ENCODE results near the gene PKNOX2.

PKNOX2 gene

DNA sequence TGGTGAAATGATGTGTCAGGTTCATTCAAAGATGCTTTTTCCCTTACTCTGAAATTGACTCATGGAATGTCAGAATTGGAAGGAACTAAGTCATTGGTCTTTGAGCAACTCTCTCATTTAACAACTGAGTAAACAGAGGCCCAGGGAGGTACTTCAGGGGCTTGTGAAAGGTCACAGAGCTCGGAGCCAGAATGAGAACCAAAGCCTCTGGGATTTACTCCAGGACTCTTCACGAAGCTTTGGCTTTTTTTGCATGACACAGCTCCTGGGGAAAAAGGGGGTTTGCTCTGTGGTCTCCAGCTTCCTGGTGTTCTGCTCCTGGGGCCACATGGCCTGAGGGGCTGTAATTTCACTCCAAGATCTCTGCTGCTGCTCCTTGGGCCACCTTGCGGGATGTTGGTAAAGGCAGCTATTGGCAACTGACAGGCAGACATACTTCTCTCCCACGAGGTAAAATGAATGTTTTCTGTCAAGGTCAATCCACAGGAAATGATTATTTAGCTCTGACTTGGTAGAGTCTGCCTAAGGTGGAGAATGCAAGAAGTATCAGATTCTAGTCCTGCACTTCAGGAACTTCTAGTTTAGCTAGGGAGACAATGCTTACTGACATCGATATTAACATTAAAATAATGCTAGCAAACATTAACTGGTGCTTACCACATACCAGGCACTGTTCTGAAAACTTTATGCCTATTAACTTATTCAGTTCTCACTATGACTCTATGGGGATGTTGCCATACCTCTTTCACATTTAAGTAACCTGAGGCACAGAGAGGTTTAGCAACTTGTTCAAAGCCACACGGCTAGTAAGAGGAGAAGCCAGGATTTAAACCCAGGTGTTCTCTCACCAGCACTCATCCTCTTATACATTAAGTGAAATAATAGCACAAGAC lies 16.1 kb downstream of the PKNOX2 start:
- Mint-ChIP-seq H3K4me3 (peak overlapping the region; percentile 31), H3K36me3 (ENCODE audit: low read depth) (peaks cover 20% of the 10 kb centered on the region)
- TF ChIP-seq CTCF (IDR thresholded peaks at IDR 0.05) = no peak

GRCh38 chr11:125182573-125182972 lies 18.0 kb downstream of the PKNOX2 start:
- no peak for TF ChIP-seq CTCF (IDR thresholded peaks at IDR 0.05)
- no peak for DNase-seq
- Mint-ChIP-seq H3K36me3 (ENCODE audit: low read depth) (peaks cover 39% of the 10 kb centered on the region), H3K4me3 (no peak overlapping the region), H3K27ac (no peak overlapping the region), H3K9me3 (peaks cover 16% of the 10 kb centered on the region), H3K27me3 (ENCODE audit: low read depth, poor library complexity) (peaks cover 2% of the 10 kb centered on the region), H3K4me1 (peaks cover 45% of the 10 kb centered on the region)

More for the DNA sequence above, 16.1 kb downstream of the PKNOX2 start:
- no peaks in the 10 kb centered on the region for H3K9me3 Mint-ChIP-seq
- peaks cover 64% of the 10 kb centered on the region for H3K4me1 Mint-ChIP-seq
- H3K27ac Mint-ChIP-seq = peak overlapping the region; percentile 27
- peaks cover 5% of the 10 kb centered on the region for H3K27me3 Mint-ChIP-seq (ENCODE audit: low read depth, poor library complexity)
- no peak for DNase-seq

DNA sequence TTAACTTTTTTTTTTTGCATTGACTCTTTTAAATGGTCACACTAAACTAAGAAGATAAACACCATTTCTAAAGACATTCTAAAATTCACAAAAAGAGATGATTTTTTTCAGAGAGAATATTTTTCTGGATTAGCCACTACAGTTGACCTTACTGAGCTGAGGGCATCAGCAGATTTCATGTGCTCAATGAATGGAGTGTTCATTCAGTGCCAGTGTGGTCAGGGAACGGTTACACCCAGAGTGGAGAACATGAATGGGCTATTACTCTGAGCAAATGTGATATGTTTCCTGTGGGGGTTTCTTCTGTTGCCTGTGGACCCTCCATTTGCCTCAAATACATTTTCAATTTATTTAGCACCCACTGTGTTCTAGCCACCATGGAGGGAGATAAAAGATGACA lies 19.1 kb downstream of the PKNOX2 start:
- Mint-ChIP-seq H3K4me1 (peaks cover 43% of the 10 kb centered on the region), H3K9me3 (peaks cover 19% of the 10 kb centered on the region), H3K27ac (no peak overlapping the region), H3K36me3 (ENCODE audit: low read depth) (peaks cover 42% of the 10 kb centered on the region), H3K4me3 (no peak overlapping the region), H3K27me3 (ENCODE audit: low read depth, poor library complexity) (peaks cover 2% of the 10 kb centered on the region)
- no peak for TF ChIP-seq CTCF (IDR thresholded peaks at IDR 0.05)
- DNase-seq = no peak

- peaks cover 45% of the 10 kb centered on the region for H3K4me1 Mint-ChIP-seq
- H3K4me3 Mint-ChIP-seq = no peak overlapping the region
These were observed 23.5 kb downstream of the PKNOX2 start for GRCh38 chr11:125188021-125188420.

DNA sequence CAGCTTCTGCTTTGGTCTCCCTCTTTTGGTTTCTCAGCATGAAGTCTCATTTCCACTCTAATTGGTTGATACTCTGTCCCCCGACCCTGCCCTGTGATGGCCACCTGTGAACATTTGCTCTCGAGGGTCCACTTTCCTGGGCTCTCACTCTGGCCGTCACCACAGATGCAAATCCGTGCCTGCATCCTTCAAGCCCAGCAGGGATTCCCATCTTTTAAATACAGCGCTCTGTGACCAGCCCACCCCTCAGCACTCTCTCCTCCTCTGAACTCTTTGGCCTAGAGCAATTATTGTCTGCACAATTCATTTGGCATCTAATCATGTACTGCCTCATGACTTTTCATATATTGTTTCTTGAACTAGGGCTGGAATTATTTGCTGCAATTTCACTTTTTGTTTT lies 26.0 kb downstream of the PKNOX2 start:
- TF ChIP-seq CTCF (IDR thresholded peaks at IDR 0.05) = no peak
- H3K4me3 Mint-ChIP-seq = no peak overlapping the region
- H3K36me3 Mint-ChIP-seq (ENCODE audit: low read depth) = peaks cover 69% of the 10 kb centered on the region
- H3K9me3 Mint-ChIP-seq = peaks cover 19% of the 10 kb centered on the region
- no peak for DNase-seq
- H3K27me3 Mint-ChIP-seq (ENCODE audit: low read depth, poor library complexity) = no peaks in the 10 kb centered on the region
- peaks cover 65% of the 10 kb centered on the region for H3K4me1 Mint-ChIP-seq
- no peak overlapping the region for H3K27ac Mint-ChIP-seq

More at GRCh38 chr11:125188021-125188420, 23.5 kb downstream of the PKNOX2 start:
- Mint-ChIP-seq H3K27ac (no peak overlapping the region), H3K27me3 (ENCODE audit: low read depth, poor library complexity) (peaks cover 2% of the 10 kb centered on the region), H3K36me3 (ENCODE audit: low read depth) (peaks cover 69% of the 10 kb centered on the region), H3K9me3 (peaks cover 19% of the 10 kb centered on the region)
- no peak for TF ChIP-seq CTCF (IDR thresholded peaks at IDR 0.05)
- no peak for DNase-seq

- peaks cover 81% of the 10 kb centered on the region for H3K4me1 Mint-ChIP-seq
- H3K36me3 Mint-ChIP-seq (ENCODE audit: low read depth) = peaks cover 53% of the 10 kb centered on the region
- no peak for TF ChIP-seq CTCF (IDR thresholded peaks at IDR 0.05)
- H3K27me3 Mint-ChIP-seq (ENCODE audit: low read depth, poor library complexity) = no peaks in the 10 kb centered on the region
- H3K27ac Mint-ChIP-seq = peak overlapping the region; percentile 52
- no peak for DNase-seq
- H3K9me3 Mint-ChIP-seq = peaks cover 4% of the 10 kb centered on the region
- H3K4me3 Mint-ChIP-seq = no peak overlapping the region
These were observed 27.6 kb downstream of the PKNOX2 start for GRCh38 chr11:125192183-125192582.
